GM12865 (cell line): ENCODE data around the gene SLC22A3.
A peak's percentile ranks its signal among the peaks of the same experiment; 100 is the strongest.

Source experiments
- DNase-seq: peaks from one replicate; pipeline ENCODE4 v3.0.0; 2010; ENCODE audit warnings: low read depth
- H3K4me3 ChIP-seq: 2 replicates; pipeline ENCODE4 v1.5.1; 2011; ENCODE audit warnings: mild to moderate bottlenecking, low read depth, low read length, control low read depth
- CTCF ChIP-seq: IDR thresholded peaks from 2 replicates; pipeline ENCODE4 v1.5.1; 2011; ENCODE audit warnings: low read length, control low read depth, low read depth, inconsistent platforms; ENCODE audit not compliant: insufficient read depth; ENCODE audit errors: missing control alignments

Gene SLC22A3

GRCh38 chr6:160400446-160400845 lies 52.3 kb downstream of the SLC22A3 start:
- no peak overlapping the region for H3K4me3 ChIP-seq
- DNase-seq, result peak; percentile 7
- no peak for TF ChIP-seq CTCF

GRCh38 chr6:160408528-160408927 lies 60.4 kb downstream of the SLC22A3 start:
- no peak for TF ChIP-seq CTCF
- no peak for DNase-seq
- H3K4me3 ChIP-seq, result no peak overlapping the region

- H3K4me3 ChIP-seq, result no peak overlapping the region
These were observed 64.8 kb downstream of the SLC22A3 start for GRCh38 chr6:160412993-160413392.

GRCh38 chr6:160417146-160417545 lies 69.0 kb downstream of the SLC22A3 start:
- no peak overlapping the region for H3K4me3 ChIP-seq
- no peak for TF ChIP-seq CTCF
- DNase-seq, result no peak

More at GRCh38 chr6:160412993-160413392, 64.8 kb downstream of the SLC22A3 start:
- no peak for DNase-seq
- no peak for TF ChIP-seq CTCF

GRCh38 chr6:160417550-160417949 lies 69.4 kb downstream of the SLC22A3 start:
- no peak overlapping the region for H3K4me3 ChIP-seq
- no peak for TF ChIP-seq CTCF
- no peak for DNase-seq

- no peak for TF ChIP-seq CTCF
- no peak for DNase-seq
- no peak overlapping the region for H3K4me3 ChIP-seq
These were observed 70.2 kb downstream of the SLC22A3 start for GRCh38 chr6:160418370-160418769.

GRCh38 chr6:160419488-160419887 lies 71.3 kb downstream of the SLC22A3 start:
- DNase-seq, result no peak
- no peak for TF ChIP-seq CTCF
- no peak overlapping the region for H3K4me3 ChIP-seq
